H1 (cell line): ENCODE measurements around the gene ARCN1. TPM values are rescaled to one million over a fixed set of nuclear protein-coding genes. Genes with fewer than 3 reads are reported as not detected.

Source experiments
- CBX5 ChIP-seq: fragments of 300-800, 300-1000 bp; sonication (generic); IDR thresholded peaks from 2 replicates; pipeline ENCODE4 v1.7.1; 2016; ENCODE audit warnings: antibody characterized with exemption, low read length, low read depth
- CBX8 ChIP-seq: fragments of 300-800, 300-1000 bp; sonication (generic); IDR thresholded peaks from 2 replicates; pipeline ENCODE4 v1.7.1; 2016; ENCODE audit warnings: low read depth, low read length, borderline replicate concordance
- CHD2 ChIP-seq: IDR thresholded peaks from 2 replicates; pipeline ENCODE4 v1.6.1; 2012; ENCODE audit warnings: low read length, improper control_type of control experiment
- CREB1 ChIP-seq: IDR thresholded peaks from 2 replicates; pipeline ENCODE4 v1.6.1; 2012; ENCODE audit warnings: inconsistent platforms
- GABPA ChIP-seq: IDR thresholded peaks from 2 replicates; pipeline ENCODE4 v1.6.1; 2011; ENCODE audit warnings: mild to moderate bottlenecking, low read length, moderate library complexity, borderline replicate concordance; ENCODE audit not compliant: insufficient read depth
- MAFK ChIP-seq: IDR thresholded peaks from 2 replicates; pipeline ENCODE4 v1.6.1; 2012; ENCODE audit warnings: low read depth, mild to moderate bottlenecking, improper control_type of control experiment, low read length
- polyA plus RNA-seq, 7 experiments: library from polyadenylated mRNA; depleted of rRNA in 3 of 7; stranded (reverse) in 5 of 7; unstranded in 2 of 7; fragments of >200 nt in 5 of 7; fragments of 200-250 nt in 2 of 7; gene quantifications; 1 replicate in 5 of 7; 2 replicates in 1 of 7; 4 replicates in 1 of 7; pipeline versions ENCODE4 v1.2.1 to v1.2.3, GENCODE V29; 2011 to 2013; ENCODE audit warnings: missing spikeins in 2 of 7, mixed read lengths in 2 of 7
- total RNA-seq: library from RNA; stranded (reverse); fragmentation: NEBNext Ultra II Directional; extraction: Animal tissue kit (Norgen Biotek cat#: 25700); gene quantifications from 2 replicates; pipeline ENCODE4 v1.2.1, GENCODE V29; 2021
- TF ChIP-seq, protein P1 (sequence below): fragments of 300-600 bp; sonication (generic); IDR thresholded peaks from 2 replicates; pipeline ENCODE4 v1.7.1; 2012; ENCODE audit warnings: low read length, moderate library complexity, mild to moderate bottlenecking, inconsistent platforms; ENCODE audit not compliant: insufficient replicate concordance

The ARCN1 gene
- total and polyA plus RNA-seq, 2 of the 8 experiments (the other 6 are each of a cell fraction or from before 2014, with no cell fraction given): 132 to 146 TPM

DNA sequence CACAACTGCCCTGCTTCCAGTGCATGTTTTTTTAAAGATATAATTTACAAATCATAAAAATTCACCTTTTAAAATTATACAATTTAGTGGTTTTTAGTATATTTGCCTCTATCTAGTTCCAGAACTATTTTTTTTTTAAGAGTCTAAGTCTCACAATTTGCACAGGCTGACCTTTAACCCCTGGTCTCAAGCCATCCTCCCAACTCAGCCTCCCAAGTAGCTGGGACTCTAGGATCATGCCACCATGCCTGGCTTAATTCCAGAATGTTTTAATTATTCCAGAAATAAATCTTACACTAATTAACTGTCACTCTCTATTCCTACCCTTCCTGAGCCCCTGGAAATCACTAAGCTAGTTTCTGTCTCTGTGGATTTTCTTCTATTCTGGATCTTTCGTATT lies 1.4 kb upstream of the ARCN1 start (continued):
- TF ChIP-seq, protein P1, sequence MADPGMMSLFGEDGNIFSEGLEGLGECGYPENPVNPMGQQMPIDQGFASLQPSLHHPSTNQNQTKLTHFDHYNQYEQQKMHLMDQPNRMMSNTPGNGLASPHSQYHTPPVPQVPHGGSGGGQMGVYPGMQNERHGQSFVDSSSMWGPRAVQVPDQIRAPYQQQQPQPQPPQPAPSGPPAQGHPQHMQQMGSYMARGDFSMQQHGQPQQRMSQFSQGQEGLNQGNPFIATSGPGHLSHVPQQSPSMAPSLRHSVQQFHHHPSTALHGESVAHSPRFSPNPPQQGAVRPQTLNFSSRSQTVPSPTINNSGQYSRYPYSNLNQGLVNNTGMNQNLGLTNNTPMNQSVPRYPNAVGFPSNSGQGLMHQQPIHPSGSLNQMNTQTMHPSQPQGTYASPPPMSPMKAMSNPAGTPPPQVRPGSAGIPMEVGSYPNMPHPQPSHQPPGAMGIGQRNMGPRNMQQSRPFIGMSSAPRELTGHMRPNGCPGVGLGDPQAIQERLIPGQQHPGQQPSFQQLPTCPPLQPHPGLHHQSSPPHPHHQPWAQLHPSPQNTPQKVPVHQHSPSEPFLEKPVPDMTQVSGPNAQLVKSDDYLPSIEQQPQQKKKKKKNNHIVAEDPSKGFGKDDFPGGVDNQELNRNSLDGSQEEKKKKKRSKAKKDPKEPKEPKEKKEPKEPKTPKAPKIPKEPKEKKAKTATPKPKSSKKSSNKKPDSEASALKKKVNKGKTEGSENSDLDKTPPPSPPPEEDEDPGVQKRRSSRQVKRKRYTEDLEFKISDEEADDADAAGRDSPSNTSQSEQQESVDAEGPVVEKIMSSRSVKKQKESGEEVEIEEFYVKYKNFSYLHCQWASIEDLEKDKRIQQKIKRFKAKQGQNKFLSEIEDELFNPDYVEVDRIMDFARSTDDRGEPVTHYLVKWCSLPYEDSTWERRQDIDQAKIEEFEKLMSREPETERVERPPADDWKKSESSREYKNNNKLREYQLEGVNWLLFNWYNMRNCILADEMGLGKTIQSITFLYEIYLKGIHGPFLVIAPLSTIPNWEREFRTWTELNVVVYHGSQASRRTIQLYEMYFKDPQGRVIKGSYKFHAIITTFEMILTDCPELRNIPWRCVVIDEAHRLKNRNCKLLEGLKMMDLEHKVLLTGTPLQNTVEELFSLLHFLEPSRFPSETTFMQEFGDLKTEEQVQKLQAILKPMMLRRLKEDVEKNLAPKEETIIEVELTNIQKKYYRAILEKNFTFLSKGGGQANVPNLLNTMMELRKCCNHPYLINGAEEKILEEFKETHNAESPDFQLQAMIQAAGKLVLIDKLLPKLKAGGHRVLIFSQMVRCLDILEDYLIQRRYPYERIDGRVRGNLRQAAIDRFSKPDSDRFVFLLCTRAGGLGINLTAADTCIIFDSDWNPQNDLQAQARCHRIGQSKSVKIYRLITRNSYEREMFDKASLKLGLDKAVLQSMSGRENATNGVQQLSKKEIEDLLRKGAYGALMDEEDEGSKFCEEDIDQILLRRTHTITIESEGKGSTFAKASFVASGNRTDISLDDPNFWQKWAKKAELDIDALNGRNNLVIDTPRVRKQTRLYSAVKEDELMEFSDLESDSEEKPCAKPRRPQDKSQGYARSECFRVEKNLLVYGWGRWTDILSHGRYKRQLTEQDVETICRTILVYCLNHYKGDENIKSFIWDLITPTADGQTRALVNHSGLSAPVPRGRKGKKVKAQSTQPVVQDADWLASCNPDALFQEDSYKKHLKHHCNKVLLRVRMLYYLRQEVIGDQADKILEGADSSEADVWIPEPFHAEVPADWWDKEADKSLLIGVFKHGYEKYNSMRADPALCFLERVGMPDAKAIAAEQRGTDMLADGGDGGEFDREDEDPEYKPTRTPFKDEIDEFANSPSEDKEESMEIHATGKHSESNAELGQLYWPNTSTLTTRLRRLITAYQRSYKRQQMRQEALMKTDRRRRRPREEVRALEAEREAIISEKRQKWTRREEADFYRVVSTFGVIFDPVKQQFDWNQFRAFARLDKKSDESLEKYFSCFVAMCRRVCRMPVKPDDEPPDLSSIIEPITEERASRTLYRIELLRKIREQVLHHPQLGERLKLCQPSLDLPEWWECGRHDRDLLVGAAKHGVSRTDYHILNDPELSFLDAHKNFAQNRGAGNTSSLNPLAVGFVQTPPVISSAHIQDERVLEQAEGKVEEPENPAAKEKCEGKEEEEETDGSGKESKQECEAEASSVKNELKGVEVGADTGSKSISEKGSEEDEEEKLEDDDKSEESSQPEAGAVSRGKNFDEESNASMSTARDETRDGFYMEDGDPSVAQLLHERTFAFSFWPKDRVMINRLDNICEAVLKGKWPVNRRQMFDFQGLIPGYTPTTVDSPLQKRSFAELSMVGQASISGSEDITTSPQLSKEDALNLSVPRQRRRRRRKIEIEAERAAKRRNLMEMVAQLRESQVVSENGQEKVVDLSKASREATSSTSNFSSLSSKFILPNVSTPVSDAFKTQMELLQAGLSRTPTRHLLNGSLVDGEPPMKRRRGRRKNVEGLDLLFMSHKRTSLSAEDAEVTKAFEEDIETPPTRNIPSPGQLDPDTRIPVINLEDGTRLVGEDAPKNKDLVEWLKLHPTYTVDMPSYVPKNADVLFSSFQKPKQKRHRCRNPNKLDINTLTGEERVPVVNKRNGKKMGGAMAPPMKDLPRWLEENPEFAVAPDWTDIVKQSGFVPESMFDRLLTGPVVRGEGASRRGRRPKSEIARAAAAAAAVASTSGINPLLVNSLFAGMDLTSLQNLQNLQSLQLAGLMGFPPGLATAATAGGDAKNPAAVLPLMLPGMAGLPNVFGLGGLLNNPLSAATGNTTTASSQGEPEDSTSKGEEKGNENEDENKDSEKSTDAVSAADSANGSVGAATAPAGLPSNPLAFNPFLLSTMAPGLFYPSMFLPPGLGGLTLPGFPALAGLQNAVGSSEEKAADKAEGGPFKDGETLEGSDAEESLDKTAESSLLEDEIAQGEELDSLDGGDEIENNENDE: no peak
- TF ChIP-seq CREB1: no peak
- no peak for TF ChIP-seq CHD2
- TF ChIP-seq MAFK: no peak
- TF ChIP-seq CBX8: no peak
- no peak for TF ChIP-seq GABPA
- TF ChIP-seq CBX5: no peak
- TF ChIP-seq, all 59 proteins: peak for 0
